Uterus (tissue), 2 donors: ENCODE data around the gene GBP2.

Experiments
- CTCF ChIP-seq, 4 experiments: fragments of 200-600 bp in 2 of 4; fragments of 450-650 bp in 2 of 4; sonication (generic) in 2 of 4; IDR thresholded peaks; one replicate each; pipeline ENCODE4 v1.5.1; 2016 to 2019; ENCODE audit warnings: antibody characterized with exemption in 4 of 4, mild to moderate bottlenecking in 2 of 4, moderate library complexity in 1 of 4
- POLR2A ChIP-seq, 2 donors: fragments of 450-650 bp; IDR thresholded peaks; one replicate each; pipeline ENCODE4 v1.6.1; 2016; ENCODE audit warnings: antibody characterized with exemption in 2 of 2, mild to moderate bottlenecking in 1 of 2, moderate library complexity in 1 of 2

DNA sequence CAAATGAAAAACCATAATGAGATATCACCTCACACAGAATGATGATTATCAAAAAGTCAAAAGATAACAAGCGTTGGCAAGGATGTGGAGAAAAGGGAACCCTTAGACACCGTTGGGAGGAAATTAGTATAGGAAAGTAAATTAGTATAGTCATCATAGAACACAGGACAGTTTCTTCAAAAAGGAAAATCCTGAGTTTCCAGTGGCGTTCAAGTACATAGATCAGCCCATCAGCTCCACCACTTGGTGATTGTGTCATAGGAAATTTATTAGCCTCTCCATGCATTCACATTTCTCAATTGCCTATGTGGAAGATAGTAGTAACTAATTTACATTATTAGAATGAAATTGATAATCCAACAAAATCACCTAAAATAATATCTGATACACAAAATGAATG lies 20.8 kb upstream of the GBP2 start:
- TF ChIP-seq CTCF (IDR thresholded peaks at IDR 0.05): no peak
- TF ChIP-seq POLR2A (IDR thresholded peaks at IDR 0.05): no peak
